Endothelial cell of umbilical vein (primary cell): Measurements from ENCODE around the gene ACBD7. TPM values are rescaled to one million over a fixed set of nuclear protein-coding genes. Genes with fewer than 3 reads are reported as not detected.

Experiments used
- BruUV-seq: library from RNA; stranded (reverse); fragments of 400-500 nt; replicated peaks from 2 replicates; lab custom pipeline; 2021; lab: Mats Ljungman, UMichigan
- CTCF ChIA-PET: fragments of 300-600, 350-600 bp; sonication (Branson Sonifier 250); formaldehyde crosslinking; loops from one replicate; lab custom pipeline; 2021; ENCODE audit warnings: antibody characterized with exemption, inconsistent platforms; lab: Charles Lee
- POLR2A ChIA-PET: fragments of 300-600, 350-600 bp; sonication (Branson Sonifier 250); formaldehyde crosslinking; loops from one replicate; lab custom pipeline; 2021; ENCODE audit warnings: antibody characterized with exemption, inconsistent platforms; lab: Charles Lee
- DNase-seq: peaks from one replicate; pipeline ENCODE4 v3.0.0-alpha.2; 2011; ENCODE audit warnings: low read depth, low spot score
- FAIRE-seq: peaks from 2 replicates; lab custom pipeline; 2011; peaks lifted over from hg19 to GRCh38; lab: Jason Lieb, UNC
- H2AFZ ChIP-seq: 2 replicates; pipeline ENCODE4 v1.6.0; 2012; ENCODE audit warnings: low read depth, low read length, control low read depth, inconsistent platforms
- H3K27ac ChIP-seq: 2 replicates; pipeline ENCODE4 v1.5.1; 2011; ENCODE audit warnings: low read depth, mild to moderate bottlenecking, control low read depth, low read length, moderate library complexity; ENCODE audit not compliant: insufficient read depth
- H3K27me3 ChIP-seq, 2 experiments: 2 replicates each; pipeline versions ENCODE4 v1.6.0 to v1.6.1; 2011; ENCODE audit warnings: low read length in 2 of 2, mixed read lengths in 1 of 2; ENCODE audit not compliant: control insufficient read depth in 2 of 2, insufficient read depth in 2 of 2
- H3K36me3 ChIP-seq, 2 experiments: 2 replicates in 1 of 2; 3 replicates in 1 of 2; pipeline ENCODE4 v1.5.1; 2011; ENCODE audit warnings: low read length in 2 of 2, mild to moderate bottlenecking in 1 of 2, moderate library complexity in 1 of 2; ENCODE audit not compliant: control insufficient read depth in 2 of 2, insufficient read depth in 2 of 2; ENCODE audit errors: extremely low read depth in 1 of 2
- H3K4me1 ChIP-seq: 3 replicates; pipeline ENCODE4 v1.5.1; 2011; ENCODE audit warnings: mild to moderate bottlenecking, low read length; ENCODE audit not compliant: control insufficient read depth, insufficient read depth; ENCODE audit errors: extremely low read depth
- H3K4me2 ChIP-seq: 2 replicates; pipeline ENCODE4 v1.6.1; 2011; ENCODE audit warnings: low read length, control low read depth, mixed read lengths; ENCODE audit not compliant: insufficient read depth
- H3K4me3 ChIP-seq, 3 experiments: fragments of 200-600 bp in 1 of 3; sonication (generic), shearing (Covaris generic) in 1 of 3; replicated peaks in 1 of 3; 2 replicates each; pipeline ENCODE4 v1.5.1; 2011 to 2016; ENCODE audit warnings: control low read depth in 3 of 3, low read length in 3 of 3, mild to moderate bottlenecking in 2 of 3, inconsistent platforms in 1 of 3, low read depth in 1 of 3, moderate library complexity in 1 of 3; ENCODE audit not compliant: insufficient read depth in 1 of 3
- H3K79me2 ChIP-seq: 2 replicates; pipeline ENCODE4 v1.6.0; 2012; ENCODE audit warnings: low read length, inconsistent platforms; ENCODE audit not compliant: control insufficient read depth, insufficient read depth
- H3K9ac ChIP-seq: replicated peaks from 2 replicates; pipeline ENCODE3; 2011; ENCODE audit warnings: low read length, control low read depth; ENCODE audit not compliant: insufficient read depth; ENCODE audit errors: extremely low read depth
- H3K9me1 ChIP-seq: replicated peaks from 3 replicates; pipeline ENCODE4 v1.6.0; 2011; ENCODE audit warnings: mild to moderate bottlenecking, low read length; ENCODE audit not compliant: control insufficient read depth, insufficient read depth; ENCODE audit errors: extremely low read depth
- H3K9me3 ChIP-seq: replicated peaks from 2 replicates; pipeline ENCODE4 v1.5.1; 2012; ENCODE audit warnings: low read length, inconsistent platforms; ENCODE audit not compliant: control insufficient read depth, insufficient read depth
- H4K20me1 ChIP-seq: replicated peaks from 2 replicates; pipeline ENCODE3; 2011; ENCODE audit warnings: mild to moderate bottlenecking, low read length; ENCODE audit not compliant: control insufficient read depth, insufficient read depth; ENCODE audit errors: extremely low read depth
- EZH2 ChIP-seq: IDR thresholded peaks from 2 replicates; pipeline ENCODE4 v1.6.1; 2012; ENCODE audit warnings: borderline replicate concordance, low read depth, mild to moderate bottlenecking, moderate library complexity, low read length, inconsistent platforms; ENCODE audit not compliant: severe bottlenecking
- FOS ChIP-seq: IDR thresholded peaks from 2 replicates; pipeline ENCODE4 v1.6.1; 2011; ENCODE audit warnings: mild to moderate bottlenecking, low read length, moderate library complexity, borderline replicate concordance; ENCODE audit not compliant: insufficient read depth
- GATA2 ChIP-seq: IDR thresholded peaks from 2 replicates; pipeline ENCODE4 v1.7.0; 2011; ENCODE audit warnings: low read depth, mild to moderate bottlenecking, moderate library complexity, mixed read lengths, low read length; ENCODE audit not compliant: insufficient read length, insufficient read depth
- JUN ChIP-seq: IDR thresholded peaks from 2 replicates; pipeline ENCODE4 v1.6.1; 2011; ENCODE audit warnings: borderline replicate concordance, low read depth; ENCODE audit not compliant: insufficient read length, insufficient read depth
- MYC ChIP-seq: IDR thresholded peaks from one replicate; pipeline ENCODE4 v1.6.1; 2011; ENCODE audit warnings: mild to moderate bottlenecking, low read depth, low read length
- POLR2A ChIP-seq: IDR thresholded peaks from 2 replicates; pipeline ENCODE4 v1.6.1; 2012; ENCODE audit warnings: low read depth, mild to moderate bottlenecking, control low read depth, low read length
- POLR2AphosphoS5 ChIP-seq: IDR thresholded peaks from 2 replicates; pipeline ENCODE4 v1.6.1; 2012; ENCODE audit warnings: low read depth, mild to moderate bottlenecking, control low read depth, low read length, moderate library complexity; ENCODE audit not compliant: insufficient read depth
- dilution Hi-C: fragments of 300-500 bp; cut with MboI; formaldehyde crosslinking; loops from one replicate; pipeline ENCODE4 v1.15.0; 2019; ENCODE audit warnings: low sequenced_read_pairs; ENCODE audit not compliant: extremely low pct_ligation_motif_present
- intact Hi-C: fragments of 100-400 bp; cut with micrococcal nuclease; formaldehyde crosslinking; loops from one replicate; pipeline ENCODE4 v1.10.0; 2022
- polyA plus RNA-seq, 4 experiments: library from polyadenylated mRNA; depleted of rRNA in 3 of 4; stranded (reverse) in 3 of 4; unstranded in 1 of 4; fragments of >200 nt; gene quantifications; 2 replicates each; pipeline versions ENCODE4 v1.2.1 to v1.2.3, GENCODE V29; 2011 to 2012; ENCODE audit warnings: missing spikeins in 1 of 4
- total RNA-seq: library from RNA; stranded (reverse); gene quantifications from 2 replicates; pipeline ENCODE4 v1.2.3, GENCODE V29; 2021
- TF ChIP-seq, protein P1 (sequence below): IDR thresholded peaks from 2 replicates; pipeline ENCODE4 v1.6.1; 2011; ENCODE audit not compliant: insufficient read depth, insufficient read length
- TF ChIP-seq, protein P2 (sequence below), 2 donors: IDR thresholded peaks; 1 replicate in 1 of 2; 2 replicates in 1 of 2; pipeline ENCODE4 v1.5.1; 2011; ENCODE audit warnings: low read length in 2 of 2, mild to moderate bottlenecking in 2 of 2, moderate library complexity in 2 of 2, control low read depth in 1 of 2, inconsistent platforms in 1 of 2, low read depth in 1 of 2; ENCODE audit not compliant: insufficient read depth in 1 of 2; ENCODE audit errors: extremely low read depth in 1 of 2

The ACBD7 gene
- total and polyA plus RNA-seq, 2 donors (not counting 3 experiments of a cell fraction or from before 2014, with no cell fraction given), result 1.2 to 2.8 TPM

DNA sequence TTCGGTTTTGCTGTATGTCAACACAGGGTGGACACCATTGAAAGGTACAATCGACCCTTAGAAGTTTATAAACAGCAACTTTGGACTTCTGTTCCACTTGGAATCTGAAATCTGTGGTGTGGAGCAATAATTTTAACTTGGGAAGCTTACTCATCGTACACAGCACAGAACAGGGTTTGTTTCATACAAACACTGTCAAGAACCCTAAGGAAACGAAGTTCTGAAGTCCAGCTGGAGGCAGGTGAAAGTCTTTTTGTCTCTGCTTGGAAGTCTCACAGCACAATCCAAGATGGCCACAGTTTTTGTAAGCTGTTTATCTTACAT is 48.4 kb upstream of the ACBD7 start:
- BruUV-seq, result no TSS peak
- H2AFZ ChIP-seq, result no peak overlapping the region
- no peak overlapping the region for H3K4me2 ChIP-seq
- ChIA-PET CTCF (no interaction called here), POLR2A (no interaction called here)
- peaks cover 26% of the 10 kb centered on the region for H3K79me2 ChIP-seq
- dilution Hi-C loops, result no loop called here
- H3K9ac ChIP-seq, result no peak overlapping the region
- no peaks in the 10 kb centered on the region for H3K4me1 ChIP-seq
- H3K9me3 ChIP-seq, result no peaks in the 10 kb centered on the region
- no peak for FAIRE-seq
- intact Hi-C loops, result no loop called here
- no peaks in the 10 kb centered on the region for H4K20me1 ChIP-seq
- no peak overlapping the region for H3K4me3 ChIP-seq
- no peaks in the 10 kb centered on the region for H3K9me1 ChIP-seq
- no peak for DNase-seq
- TF ChIP-seq, protein P1, sequence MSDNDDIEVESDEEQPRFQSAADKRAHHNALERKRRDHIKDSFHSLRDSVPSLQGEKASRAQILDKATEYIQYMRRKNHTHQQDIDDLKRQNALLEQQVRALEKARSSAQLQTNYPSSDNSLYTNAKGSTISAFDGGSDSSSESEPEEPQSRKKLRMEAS, result no peak
- H3K36me3 ChIP-seq, result peaks cover 26 to 34% of the 10 kb centered on the region in 2 experiments
- no peaks in the 10 kb centered on the region for H3K27me3 ChIP-seq
- no peak overlapping the region for H3K27ac ChIP-seq

DNA sequence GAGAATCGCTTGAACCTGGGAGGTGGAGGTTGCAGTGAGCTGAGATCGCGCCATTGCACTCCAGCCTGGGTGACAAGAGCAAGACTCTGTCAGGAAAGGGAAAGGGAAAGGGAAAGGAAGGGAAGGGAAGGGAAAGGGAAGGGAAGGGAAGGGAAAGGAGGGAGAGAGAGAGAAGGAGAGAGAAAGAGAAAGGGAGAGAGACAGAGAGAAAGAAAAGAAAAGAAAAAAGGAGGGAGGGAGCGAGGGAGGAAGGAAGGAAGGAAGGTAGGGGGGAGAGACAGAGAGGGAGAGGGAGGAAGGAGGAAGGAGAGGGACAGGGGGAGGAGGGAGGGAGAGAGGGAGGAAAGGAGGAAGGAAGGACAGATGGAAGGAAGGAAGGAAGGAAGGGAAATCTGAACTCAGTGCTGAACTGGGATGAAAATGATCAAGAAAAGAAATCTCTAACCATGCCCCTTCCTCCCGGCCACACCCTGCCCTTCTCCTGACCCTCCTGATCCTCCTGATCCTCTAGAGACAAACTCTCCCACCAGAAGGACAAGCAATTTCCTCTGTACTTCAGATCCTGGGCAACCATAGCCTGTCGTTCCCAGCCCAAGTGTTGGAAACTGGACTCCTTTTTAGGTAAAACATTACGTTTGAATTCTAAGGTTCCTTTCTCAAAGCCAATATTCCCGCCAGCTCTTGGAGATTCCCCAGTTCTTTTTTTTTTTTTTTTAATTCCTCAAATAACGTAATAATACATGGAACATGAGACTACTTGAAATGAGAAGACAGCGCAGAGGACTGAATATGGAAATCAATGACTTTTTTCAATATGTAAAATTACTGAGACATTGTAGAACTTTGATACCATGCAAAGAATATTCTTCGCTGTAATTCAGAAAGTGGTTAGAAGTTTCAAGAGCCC is 47.8 kb upstream of the ACBD7 start:
- H3K4me2 ChIP-seq, result no peak overlapping the region
- H4K20me1 ChIP-seq, result no peaks in the 10 kb centered on the region
- POLR2A ChIA-PET, result interaction anchor here (0.6 kb wide), 1 partner anchor 134 kb away, joined by 3 read pairs; no protein-coding TSS in a partner anchor
- H3K9me1 ChIP-seq, result no peaks in the 10 kb centered on the region
- H2AFZ ChIP-seq, result no peak overlapping the region
- H3K27ac ChIP-seq, result no peak overlapping the region
- TF ChIP-seq JUN (no peak), FOS (no peak), EZH2 (no peak), POLR2AphosphoS5 (no peak), MYC (no peak), POLR2A (no peak), GATA2 (no peak)
- TF ChIP-seq, protein P1, result no peak
- TF ChIP-seq, protein P2, sequence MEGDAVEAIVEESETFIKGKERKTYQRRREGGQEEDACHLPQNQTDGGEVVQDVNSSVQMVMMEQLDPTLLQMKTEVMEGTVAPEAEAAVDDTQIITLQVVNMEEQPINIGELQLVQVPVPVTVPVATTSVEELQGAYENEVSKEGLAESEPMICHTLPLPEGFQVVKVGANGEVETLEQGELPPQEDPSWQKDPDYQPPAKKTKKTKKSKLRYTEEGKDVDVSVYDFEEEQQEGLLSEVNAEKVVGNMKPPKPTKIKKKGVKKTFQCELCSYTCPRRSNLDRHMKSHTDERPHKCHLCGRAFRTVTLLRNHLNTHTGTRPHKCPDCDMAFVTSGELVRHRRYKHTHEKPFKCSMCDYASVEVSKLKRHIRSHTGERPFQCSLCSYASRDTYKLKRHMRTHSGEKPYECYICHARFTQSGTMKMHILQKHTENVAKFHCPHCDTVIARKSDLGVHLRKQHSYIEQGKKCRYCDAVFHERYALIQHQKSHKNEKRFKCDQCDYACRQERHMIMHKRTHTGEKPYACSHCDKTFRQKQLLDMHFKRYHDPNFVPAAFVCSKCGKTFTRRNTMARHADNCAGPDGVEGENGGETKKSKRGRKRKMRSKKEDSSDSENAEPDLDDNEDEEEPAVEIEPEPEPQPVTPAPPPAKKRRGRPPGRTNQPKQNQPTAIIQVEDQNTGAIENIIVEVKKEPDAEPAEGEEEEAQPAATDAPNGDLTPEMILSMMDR (IDR thresholded peaks at IDR 0.05; ENCODE audit: extremely low read depth in 1 of 2, insufficient read depth in 1 of 2, low read depth in 1 of 2, low read length in 2 of 2), result no peak
- dilution Hi-C loops (no loop called here), intact Hi-C loops (no loop called here)
- no peaks in the 10 kb centered on the region for H3K4me1 ChIP-seq
- no peaks in the 10 kb centered on the region for H3K27me3 ChIP-seq
- no TSS peak for BruUV-seq
- H3K9me3 ChIP-seq, result no peaks in the 10 kb centered on the region
- FAIRE-seq (peak; percentile 53), DNase-seq (no peak)
- peaks cover 26 to 35% of the 10 kb centered on the region in 2 experiments for H3K36me3 ChIP-seq
- H3K4me3 ChIP-seq, result no peak overlapping the region
- H3K9ac ChIP-seq, result no peak overlapping the region
- CTCF ChIA-PET, result no interaction called here
- peaks cover 20% of the 10 kb centered on the region for H3K79me2 ChIP-seq
